GM18873 (cell line): Measurements from ENCODE around the gene CD163L1.
"Not testable (repeated sequence)": the region's sequence is repeated elsewhere in the genome, so short reads cannot be mapped to it uniquely, and the experiment has no call there.

Experiments used
- ATAC-seq: cut with Tn5 transposase; IDR thresholded peaks from one replicate; pipeline ENCODE4 v1.9.1; 2021; ENCODE audit warnings: mild to moderate bottlenecking, moderate library complexity, moderate number of reproducible peaks; ENCODE audit not compliant: unreplicated experiment, low FRiP score

The CD163L1 gene

DNA sequence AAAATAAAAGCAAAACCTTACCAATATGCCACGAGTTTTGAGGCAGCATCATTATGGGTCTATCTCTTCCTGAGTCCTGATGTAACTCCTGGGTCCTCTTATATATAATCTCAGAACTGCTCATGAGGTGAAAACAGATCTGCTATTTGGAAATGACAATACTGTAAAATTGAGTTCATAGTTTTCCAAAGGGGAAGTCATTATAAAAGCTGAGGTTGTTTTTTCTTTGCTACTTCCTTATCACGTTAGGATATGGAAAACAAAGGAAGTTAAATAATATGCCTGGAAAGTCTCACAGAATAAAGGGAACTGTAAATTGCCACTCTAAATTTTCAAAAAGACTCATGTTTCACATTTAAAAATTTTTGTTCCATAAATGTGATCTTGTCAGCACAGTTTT is at the start of gene CD163L1:
Gene CD163L1 (minus strand): TSS at position 78 of the 400 bp plus-strand sequence. CDS start 26 bp downstream, at position 52.
- no peak for ATAC-seq

DNA sequence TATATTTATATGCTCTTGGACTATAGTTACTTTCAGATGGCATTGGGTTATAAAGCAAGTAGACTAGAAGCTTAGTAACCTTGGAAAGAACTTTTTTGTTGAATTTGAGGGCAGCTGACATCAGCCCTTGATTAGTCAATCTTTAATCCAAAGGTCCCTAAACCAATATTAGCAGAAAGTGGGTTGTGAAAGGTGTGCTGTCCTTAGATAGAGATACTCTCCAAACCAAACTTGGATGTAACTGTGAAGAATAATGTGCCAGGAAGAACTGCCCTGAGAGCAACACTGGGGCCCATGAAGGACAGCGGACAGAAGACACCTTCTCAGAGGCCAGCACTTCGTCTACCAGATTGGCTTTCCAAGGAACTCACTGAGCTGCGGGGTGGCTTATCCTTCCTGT is 49.1 kb upstream of the CD163L1 start:
- no peak for ATAC-seq

DNA sequence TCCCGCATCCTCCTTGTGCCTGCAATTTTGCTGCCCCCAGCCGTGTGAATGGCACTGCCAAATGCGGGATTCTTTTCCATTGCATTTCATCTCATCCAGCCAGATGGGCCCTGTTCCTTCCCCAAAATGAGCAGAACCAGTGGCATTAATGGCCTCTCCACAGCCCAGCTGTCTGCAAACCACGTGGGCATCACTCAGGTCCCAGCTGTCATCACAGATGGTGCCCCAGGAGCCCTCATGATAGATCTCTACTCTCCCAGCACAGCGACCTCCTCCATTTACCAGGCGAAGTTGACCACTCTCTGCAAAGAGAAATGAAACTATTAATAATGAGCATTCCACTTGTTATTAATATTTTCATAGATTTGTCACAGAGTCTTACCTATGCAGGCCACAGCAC is 42.6 kb upstream of the CD163L1 start:
- no peak for ATAC-seq

DNA sequence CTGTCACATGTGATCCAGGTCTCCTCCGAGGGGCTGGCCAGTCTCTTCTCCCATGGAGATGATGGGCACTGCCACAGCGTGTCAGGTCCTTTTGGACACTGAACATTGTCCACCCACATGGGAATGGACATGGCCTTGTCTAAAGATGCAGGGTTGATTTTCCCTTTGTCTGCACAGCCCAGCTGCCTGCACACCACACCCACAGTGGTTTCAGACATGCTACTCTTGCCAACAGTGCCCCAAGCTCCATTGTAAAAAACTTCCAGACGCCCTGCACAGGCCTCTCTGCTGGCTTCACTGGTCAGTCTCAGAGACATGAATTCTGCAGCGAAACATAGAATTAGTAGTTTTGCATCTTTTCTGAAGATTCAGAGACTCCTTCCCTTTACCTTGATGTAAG is 41.1 kb upstream of the CD163L1 start:
- no peak for ATAC-seq

DNA sequence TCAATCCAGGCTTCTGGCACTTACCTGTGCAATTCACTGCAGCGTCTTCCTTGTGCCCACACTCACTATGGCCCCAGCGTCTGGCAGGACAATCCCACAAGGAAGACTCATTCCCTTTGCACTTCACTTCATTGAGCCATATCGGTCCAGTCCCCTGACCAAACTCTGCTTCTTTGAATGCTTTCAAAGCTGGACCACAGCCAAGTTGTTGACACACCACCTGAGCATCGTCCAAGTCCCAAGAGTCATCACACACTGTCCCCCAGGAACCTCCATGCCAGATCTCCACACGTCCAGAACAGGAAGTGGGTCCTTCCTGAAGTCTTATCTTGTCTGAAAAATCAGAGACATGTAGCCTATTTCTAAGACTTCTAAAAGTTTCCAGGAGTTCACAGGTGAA is 39.4 kb upstream of the CD163L1 start:
- no peak for ATAC-seq

DNA sequence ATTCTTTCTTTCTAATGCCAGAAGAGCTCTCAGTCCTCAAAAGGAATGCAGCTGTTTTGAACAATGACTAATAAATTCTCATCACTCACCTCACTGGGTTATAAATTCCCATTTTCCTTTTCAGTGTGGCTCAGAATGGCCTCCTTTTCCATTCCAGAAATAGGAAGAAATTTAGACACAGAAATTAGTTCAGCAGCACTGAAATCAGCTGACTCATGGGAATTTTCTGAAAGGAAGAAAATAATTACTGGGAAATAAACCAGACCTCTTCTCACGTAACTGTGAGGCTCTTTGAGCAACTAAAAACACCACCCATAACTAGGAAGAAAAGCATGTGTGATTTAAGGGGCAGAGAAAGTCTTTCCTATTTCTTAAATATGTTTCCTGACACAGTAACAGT is 35.8 kb upstream of the CD163L1 start:
- ATAC-seq, result no peak

DNA sequence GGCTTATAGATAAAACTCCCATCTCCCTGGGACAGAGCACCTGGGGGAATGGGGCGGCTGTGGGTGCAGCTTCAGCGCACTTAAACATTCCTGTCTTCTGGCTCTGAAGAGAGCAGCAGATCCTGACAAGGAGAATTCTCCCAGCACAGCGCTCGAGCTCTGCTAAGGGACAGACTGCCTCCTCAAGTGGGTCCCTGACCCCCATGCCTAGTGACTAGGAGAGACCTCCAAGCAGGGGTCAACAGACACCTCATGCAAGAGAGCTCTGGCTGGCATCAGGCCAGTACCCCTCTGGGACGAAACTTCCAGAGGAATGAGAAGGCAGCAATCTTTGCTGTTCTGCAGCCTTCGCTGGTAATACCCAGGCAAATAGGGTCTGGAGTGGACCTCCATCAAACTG is 28.1 kb upstream of the CD163L1 start:
- no peak for ATAC-seq

DNA sequence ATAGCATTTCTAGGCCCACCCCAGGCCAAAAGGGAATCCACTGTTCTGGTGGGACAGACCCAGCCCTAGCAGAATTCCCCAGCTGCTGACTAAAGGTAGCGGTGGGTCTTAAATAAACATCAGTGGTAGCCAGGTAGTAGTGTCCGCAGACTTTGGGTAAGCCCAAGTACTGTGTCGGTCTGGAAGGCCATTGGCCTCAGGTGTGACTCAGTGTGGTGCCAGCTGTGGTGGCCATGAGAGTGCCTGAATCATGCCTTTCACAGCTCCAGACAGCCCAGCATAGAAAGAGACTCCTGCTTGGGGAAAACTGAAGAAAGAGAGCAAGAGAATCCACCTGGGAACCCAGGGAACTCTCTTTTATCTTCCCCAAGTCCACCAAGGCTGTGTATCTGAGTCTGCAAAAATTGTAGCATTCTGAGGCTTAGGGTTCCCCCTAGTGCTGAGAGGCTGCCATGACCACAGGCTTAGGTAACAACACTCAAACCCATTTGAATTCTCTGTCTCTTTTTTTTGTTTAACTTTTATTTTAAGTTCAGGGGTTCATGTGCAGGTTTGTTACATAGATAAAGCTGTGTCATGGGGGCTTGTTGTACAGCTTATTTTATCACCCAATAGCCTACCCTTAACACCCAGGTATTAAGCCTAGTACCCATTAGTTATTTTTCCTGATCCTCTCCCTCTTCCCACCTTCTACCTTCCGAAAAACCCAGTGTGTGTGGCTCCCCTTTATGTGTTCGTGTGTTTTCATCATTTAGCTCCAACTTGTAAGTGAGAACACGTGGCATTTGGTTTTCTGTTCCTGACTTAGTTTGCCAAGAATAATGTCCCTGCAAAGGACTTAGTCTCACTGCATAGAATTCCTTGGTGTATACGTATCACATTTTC is 16.7 kb upstream of the CD163L1 start:
- ATAC-seq, result no peak

DNA sequence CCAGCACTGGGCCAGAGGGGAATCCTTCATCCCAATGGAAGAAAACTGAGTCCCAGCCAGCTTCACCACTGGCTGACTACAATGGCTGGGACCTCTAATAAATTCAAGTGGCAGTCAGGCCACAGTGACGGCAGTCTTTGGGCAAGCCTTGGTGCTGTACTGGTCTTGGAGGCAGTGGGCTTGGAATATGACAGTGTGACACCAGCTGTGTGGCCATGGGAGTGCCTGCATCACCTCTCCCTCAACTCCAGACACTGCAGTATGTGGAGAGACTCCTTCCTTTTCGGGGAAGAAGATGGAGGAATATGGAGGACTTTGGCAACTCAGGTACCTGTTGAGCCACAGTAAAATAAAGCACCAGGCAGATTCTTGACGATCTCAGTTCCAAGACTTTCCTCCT is 16.0 kb upstream of the CD163L1 start:
- ATAC-seq, result no peak

DNA sequence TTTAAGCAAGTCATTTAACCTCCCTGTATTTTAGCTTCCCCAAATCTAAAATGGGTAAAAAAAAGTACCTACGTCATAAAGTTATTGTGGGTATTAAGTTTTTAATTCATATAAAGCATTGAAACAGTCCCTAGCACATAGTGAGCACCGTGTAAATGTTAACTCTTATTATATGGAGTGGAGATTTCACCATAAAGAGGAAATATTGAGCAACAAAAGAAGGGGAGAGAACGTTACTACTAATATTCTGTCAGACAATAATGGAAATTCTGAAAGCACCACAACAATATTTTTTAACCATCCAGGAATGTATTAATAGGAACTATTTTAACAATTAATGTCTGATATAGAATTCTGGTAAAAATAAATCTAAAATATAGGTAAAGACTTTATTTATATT is 7.8 kb upstream of the CD163L1 start:
- no peak for ATAC-seq

DNA sequence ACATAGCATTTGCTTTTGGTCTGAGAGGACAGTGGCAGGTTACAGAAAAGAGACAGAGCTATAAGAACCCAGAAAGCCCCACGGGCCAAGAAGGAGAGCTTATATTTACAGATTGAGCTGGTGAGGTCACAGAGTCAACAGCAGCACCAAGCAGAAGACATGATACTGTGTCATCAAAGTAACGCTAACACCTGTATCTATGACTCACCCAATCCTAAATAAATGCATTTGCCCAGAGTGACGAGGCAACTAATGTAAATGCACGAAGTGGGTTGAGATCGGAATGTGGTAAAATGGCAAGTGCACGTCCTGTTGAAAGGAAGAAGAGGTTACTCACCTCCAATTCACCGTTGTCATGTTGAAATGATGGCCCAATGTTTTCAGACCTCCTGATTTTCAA is 6.7 kb upstream of the CD163L1 start:
- ATAC-seq, result no peak

DNA sequence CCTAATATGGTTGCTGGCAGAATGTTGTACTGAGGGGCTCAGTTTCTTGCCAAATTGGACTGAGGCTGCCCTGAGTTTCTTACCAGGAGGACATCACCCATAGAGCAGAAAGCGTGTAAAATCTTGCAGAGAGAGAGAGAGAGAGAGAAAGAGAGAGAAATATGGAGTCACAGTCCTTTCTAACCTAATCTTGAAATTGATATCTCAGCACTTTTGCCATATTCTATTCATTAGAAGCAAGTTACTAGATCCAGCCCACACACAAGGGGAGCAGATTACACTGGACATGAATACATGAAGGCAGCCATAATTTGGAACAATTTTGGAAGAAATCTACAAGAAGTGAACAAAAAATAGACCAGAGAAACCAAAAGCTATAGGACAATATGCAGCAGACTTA is 4.1 kb upstream of the CD163L1 start:
- no peak for ATAC-seq

DNA sequence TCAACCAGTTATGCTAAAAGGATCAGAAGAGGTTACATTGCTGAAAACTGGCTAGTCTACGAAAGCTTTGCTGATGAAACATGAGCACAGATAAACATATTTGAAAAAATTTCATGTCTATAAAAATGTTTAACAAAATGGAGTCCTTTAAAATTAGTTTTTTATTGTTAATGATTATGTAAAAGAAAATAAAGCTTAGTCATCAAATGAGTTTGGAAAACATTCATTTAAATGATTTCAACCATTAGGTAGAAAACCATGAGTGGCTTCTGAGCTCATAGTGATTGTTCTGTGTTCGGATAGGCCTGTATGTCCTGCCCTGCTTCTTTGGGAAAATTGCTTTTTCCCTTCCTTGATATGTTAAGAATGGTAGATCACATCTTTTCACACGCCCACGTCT is 584 bp upstream of the CD163L1 start:
- ATAC-seq, result no peak

DNA sequence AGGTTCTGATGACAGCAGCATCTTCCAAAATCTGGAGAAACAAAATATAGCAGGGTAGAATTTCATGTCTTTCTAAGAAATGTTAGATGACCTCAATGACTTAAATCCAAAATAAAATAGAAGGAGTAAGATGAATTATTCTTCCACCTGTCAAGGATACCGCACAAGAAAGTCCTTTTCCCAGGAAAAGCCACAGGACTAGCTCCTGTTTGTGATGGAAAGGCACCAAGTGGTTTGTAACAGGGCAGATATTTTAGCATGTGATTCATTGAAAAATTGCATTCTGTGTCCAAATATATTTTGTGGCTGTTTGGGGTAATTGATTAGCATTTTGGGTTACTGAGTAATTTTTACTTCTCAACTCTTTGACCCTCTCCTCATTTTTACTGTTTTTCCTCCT is 2.7 kb downstream of the CD163L1 start:
- ATAC-seq, result no peak

DNA sequence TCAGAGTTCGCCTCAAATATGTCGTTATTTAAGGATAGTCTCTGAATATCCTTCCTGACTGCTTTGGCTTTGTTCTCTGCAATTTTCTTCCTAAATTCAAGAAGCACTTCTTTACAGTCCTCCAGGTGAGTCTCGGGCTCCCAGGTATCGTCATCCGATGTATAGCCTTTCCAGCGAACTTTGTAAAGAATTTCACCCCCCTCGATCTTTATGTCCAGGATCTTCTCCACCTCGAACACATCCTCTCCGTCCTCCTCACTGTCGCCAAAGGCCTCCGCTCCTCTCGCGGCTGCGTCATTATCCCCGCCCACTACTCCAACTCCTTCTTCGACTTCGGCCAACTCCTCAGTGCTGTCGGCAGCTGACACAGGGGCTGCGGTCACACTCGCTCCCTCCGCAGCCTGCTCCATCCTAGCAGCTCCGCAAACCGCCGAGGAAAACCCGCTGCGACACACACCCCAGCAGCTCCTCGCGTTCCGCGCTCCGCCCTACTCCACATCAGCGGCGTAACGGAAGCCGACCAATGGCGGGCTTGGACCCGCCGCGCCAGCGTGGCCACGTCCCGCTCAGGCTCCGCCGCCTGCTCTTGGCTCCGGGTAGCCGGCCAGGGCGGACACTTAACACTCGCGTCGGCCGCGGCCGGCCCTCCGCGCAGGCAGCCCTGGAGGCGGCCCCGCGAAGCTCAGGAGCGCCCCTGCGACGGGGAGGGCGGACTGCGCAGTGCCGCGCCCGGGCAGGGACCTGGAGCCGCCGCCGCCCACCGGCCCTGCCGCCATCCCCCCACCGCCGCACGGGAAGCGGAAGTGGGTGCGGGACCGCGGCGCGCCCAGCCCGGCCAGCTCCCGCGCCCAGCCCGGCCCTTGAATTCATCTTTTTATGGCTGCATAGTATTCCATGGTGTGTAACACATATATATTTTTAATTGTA is 4.1 kb downstream of the CD163L1 start:
- no peak for ATAC-seq

DNA sequence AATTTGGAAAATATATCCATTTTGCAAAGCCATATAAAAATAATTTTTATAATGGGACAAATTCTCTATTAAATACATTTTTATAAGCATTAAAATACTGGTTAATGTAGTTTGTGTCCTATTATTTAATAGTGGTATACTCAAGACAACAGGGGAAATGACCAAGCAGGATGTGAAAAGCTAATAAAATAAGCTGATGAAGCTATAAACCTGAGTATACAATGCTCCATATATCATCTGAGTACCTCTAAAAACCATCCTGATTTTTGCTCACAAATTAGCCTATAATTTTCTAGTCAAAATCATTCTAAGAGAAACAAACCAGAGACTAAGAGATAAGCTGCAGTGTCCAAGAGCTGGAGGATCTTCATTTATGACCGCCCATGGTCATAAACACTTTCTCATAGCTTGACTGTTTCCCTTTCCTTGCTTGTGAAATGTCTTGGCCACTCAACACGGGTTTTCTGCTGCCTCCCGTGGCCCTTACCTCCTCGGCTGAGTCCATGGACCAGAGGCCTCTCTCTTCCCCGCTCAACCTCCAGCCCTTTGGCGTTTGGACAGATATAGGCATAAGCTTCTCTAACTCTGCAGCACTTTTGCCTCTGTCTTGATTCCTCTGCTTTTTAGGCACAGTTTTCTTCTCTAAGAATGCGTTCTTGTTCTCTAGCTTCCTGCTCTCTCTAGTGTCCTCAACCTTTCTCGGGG is 5.5 kb downstream of the CD163L1 start:
- not testable (repeated sequence) for ATAC-seq

DNA sequence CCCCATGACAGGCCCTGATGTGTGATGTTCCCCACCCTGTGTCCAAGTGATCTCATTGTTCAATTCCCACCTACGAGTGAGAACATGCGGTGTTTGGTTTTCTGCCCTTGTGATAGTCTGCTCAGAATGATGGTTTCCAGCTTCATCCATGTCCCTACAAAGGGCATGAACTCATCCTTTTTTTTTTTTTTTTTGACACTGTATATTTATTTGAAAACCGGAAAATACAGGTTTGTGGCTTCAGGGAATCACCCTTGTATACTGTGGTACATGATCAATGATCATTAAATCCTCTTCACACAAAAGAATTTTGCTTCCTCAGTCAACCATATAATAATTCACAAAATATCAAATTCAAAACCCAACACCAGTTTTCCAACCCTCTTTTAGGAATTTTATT is 6.5 kb downstream of the CD163L1 start:
- not testable (repeated sequence) for ATAC-seq

DNA sequence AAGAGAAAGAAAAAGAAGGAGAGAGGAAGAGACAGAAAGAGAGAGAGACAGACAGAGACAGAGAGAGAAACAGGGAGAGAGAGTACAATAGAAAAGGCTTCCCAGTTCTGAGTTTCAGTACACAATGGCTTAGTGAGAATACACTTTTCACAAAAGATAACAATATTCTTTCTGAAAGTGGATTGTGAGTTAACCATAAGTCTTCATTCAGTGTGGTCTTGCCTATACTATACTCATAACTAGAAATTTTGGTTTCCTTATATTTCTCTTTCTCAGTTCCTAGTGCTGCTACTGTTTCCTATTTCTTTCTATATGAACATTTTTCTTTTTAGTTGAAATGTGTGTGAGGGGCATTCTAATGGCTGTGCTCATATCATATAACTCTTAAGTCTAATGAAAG is 9.3 kb downstream of the CD163L1 start:
- ATAC-seq, result no peak

DNA sequence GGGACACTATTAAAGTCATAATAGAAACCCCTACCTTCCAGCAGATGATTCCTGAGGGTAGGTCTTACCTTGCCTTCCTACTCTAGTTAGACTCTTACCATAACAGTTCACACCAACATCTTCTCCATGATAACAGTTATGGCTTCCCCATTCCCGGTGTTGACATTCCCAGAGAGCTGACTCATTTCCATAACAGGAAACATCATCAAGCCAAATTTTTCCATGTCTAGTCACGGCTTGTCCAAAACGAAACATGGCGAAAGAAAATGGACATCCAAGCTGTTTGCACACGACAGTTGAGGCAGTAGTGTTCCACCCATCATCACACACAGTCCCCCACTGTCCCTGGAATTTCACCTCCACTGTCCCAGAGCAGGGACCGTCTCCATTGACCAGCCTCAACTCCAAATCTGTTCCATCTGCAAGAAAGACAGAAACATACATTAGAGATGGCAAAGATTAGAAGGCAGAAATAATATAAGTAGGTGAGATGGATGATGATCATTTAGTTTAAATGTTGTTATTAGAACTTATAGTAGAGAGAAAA is 10.6 kb downstream of the CD163L1 start:
- no peak for ATAC-seq

DNA sequence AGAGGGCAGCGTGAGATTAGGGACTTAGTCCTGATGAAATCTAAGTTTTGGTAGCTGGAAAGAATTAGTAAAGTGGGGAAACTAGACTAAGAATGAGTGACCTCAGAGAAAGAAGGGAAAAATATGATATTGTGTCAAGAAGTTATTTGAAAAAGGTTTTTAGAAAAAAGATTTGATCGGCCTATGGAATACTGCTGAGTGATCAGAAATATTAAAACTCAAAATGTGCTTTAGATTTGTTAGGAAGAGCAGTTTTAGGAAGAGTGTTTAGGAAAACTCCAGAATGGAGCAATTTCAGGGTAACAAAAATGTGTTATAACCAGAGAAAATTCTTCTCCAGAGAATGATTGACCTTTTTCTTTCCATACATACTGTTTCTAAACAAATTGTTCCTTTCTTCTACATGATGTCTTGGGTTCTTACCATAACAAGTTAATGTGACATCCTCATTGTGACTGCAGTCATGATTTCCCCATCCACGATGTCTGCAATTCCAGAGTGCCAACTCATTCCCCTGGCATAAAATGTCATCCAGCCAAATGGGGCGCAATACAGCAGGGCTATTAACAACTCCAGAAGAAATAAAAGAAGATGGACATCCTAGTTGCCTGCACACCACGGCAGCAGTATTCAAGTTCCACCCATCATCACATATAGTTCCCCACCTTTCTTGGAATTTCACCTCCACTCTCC is 11.8 kb downstream of the CD163L1 start:
- ATAC-seq, result no peak
